Gastrocnemius medialis (tissue), 4 donors: ENCODE results near the gene AFG3L2.

Experiments
- CTCF ChIP-seq, 5 experiments: fragments of 450-650 bp in 3 of 5; fragments of 200-600 bp in 2 of 5; sonication (generic) in 2 of 5; IDR thresholded peaks in 4 of 5; conservative IDR thresholded peaks in 1 of 5; 1 replicate in 4 of 5; 2 replicates in 1 of 5; pipeline ENCODE4 v1.5.1; 2016 to 2019; ENCODE audit warnings: antibody characterized with exemption in 5 of 5, mild to moderate bottlenecking in 3 of 5, moderate library complexity in 3 of 5
- POLR2A ChIP-seq, 2 donors: fragments of 450-650 bp; IDR thresholded peaks; one replicate each; pipeline ENCODE4 v1.6.1; 2017; ENCODE audit warnings: antibody characterized with exemption in 2 of 2, mild to moderate bottlenecking in 2 of 2, moderate library complexity in 2 of 2

DNA sequence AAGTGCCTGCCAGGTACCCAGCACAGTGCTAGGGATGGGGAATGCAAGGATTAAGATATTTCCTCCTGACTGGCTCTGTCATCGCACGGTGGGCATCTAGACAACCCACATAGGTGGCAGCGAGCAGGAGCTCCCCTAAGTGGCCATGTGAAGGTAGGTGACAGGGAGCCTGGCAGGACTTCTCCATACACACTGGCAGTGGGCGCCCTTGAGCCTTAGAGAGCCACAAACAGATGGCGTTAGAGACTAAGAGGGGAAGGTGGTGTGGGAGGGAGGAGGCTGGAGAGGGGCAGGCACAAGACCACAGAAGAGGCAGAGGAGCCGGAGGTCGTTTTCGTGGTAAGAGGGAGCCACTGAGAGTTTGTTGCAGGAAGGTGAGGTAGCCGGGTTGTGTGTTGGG is 45.9 kb upstream of the AFG3L2 start:
- no peak for TF ChIP-seq CTCF (IDR thresholded peaks at IDR 0.05 in 4 of 5, conservative IDR thresholded peaks at IDR 0.05 in 1 of 5)
- no peak for TF ChIP-seq POLR2A (IDR thresholded peaks at IDR 0.05)
